ENCODE measurements around the gene PTPN23. TPM values are rescaled to one million over a fixed set of nuclear protein-coding genes. Genes with fewer than 3 reads are reported as not detected.
"Not testable (repeated sequence)": the region's sequence is repeated elsewhere in the genome, so short reads cannot be mapped to it uniquely, and the experiment has no call there.

Gene PTPN23
- total and polyA plus RNA-seq, 2 donors: 4.3 to 17.3 TPM

GRCh38 chr3:47440131-47440530, 59.3 kb downstream of the PTPN23 start:
- Histone ChIP-seq H3K36me3 (ENCODE audit: control insufficient read depth in 2 of 2, insufficient read depth in 2 of 2, low read length in 1 of 2) (peaks cover 27 to 50% of the 10 kb centered on the region in 2 donors), H3K9me3 (ENCODE audit: control insufficient read depth in 2 of 2, insufficient read depth in 1 of 2, low read length in 1 of 2) (no peaks in the 10 kb centered on the region), H3K27me3 (ENCODE audit: control insufficient read depth in 2 of 2, insufficient read depth in 1 of 2, low read length in 1 of 2) (no peaks in the 10 kb centered on the region), H3K4me1 (ENCODE audit: control insufficient read depth in 2 of 2, insufficient read depth in 2 of 2, low read length in 2 of 2) (peaks cover 0 to 10% of the 10 kb centered on the region in 2 donors), H3K4me3 (ENCODE audit: low read length in 2 of 2) (no peak overlapping the region), H3K27ac (ENCODE audit: low read depth in 1 of 2, low read length in 1 of 2) (no peak overlapping the region)
- no peak for DNase-seq (ENCODE audit: low read depth in 6 of 9, low spot score in 9 of 9)

- peaks cover 0 to 13% of the 10 kb centered on the region in 2 donors for H3K9me3 ChIP-seq (ENCODE audit: control insufficient read depth in 2 of 2, insufficient read depth in 1 of 2, low read length in 1 of 2)
- H3K4me3 ChIP-seq (ENCODE audit: low read length in 2 of 2): no peak overlapping the region
- H3K27me3 ChIP-seq (ENCODE audit: control insufficient read depth in 2 of 2, insufficient read depth in 1 of 2, low read length in 1 of 2): no peaks in the 10 kb centered on the region
- WGBS: 97% methylated on average over 4 of the region's 4 CpGs
- peaks cover 27 to 45% of the 10 kb centered on the region in 2 donors for H3K36me3 ChIP-seq (ENCODE audit: control insufficient read depth in 2 of 2, insufficient read depth in 2 of 2, low read length in 1 of 2)
- no peak overlapping the region for H3K27ac ChIP-seq (ENCODE audit: low read depth in 1 of 2, low read length in 1 of 2)
- no peak for DNase-seq (ENCODE audit: low read depth in 6 of 9, low spot score in 9 of 9)
- H3K4me1 ChIP-seq (ENCODE audit: control insufficient read depth in 2 of 2, insufficient read depth in 2 of 2, low read length in 2 of 2): peaks cover 0 to 10% of the 10 kb centered on the region in 2 donors
Observed at GRCh38 chr3:47441796-47442551, 61.2 kb downstream of the PTPN23 start.

- WGBS: 95% methylated on average over 5 of the region's 5 CpGs
- Histone ChIP-seq H3K27me3 (ENCODE audit: control insufficient read depth in 2 of 2, insufficient read depth in 1 of 2, low read length in 1 of 2) (no peaks in the 10 kb centered on the region), H3K4me1 (ENCODE audit: control insufficient read depth in 2 of 2, insufficient read depth in 2 of 2, low read length in 2 of 2) (peaks cover 0 to 10% of the 10 kb centered on the region in 2 donors), H3K4me3 (ENCODE audit: low read length in 2 of 2) (no peak overlapping the region), H3K27ac (ENCODE audit: low read depth in 1 of 2, low read length in 1 of 2) (peak overlapping the region; percentile 38 to 76), H3K36me3 (ENCODE audit: control insufficient read depth in 2 of 2, insufficient read depth in 2 of 2, low read length in 1 of 2) (peaks cover 27 to 34% of the 10 kb centered on the region in 2 donors), H3K9me3 (ENCODE audit: control insufficient read depth in 2 of 2, insufficient read depth in 1 of 2, low read length in 1 of 2) (peaks cover 0 to 19% of the 10 kb centered on the region in 2 donors)
- no peak for DNase-seq (ENCODE audit: low read depth in 6 of 9, low spot score in 9 of 9)
Observed at GRCh38 chr3:47443611-47443995, 62.8 kb downstream of the PTPN23 start.

- peaks cover 26 to 33% of the 10 kb centered on the region in 2 donors for H3K36me3 ChIP-seq (ENCODE audit: control insufficient read depth in 2 of 2, insufficient read depth in 2 of 2, low read length in 1 of 2)
- peak overlapping the region in 1 of 2 donors; percentile 5 for H3K27ac ChIP-seq (ENCODE audit: low read depth in 1 of 2, low read length in 1 of 2)
- peaks cover 0 to 19% of the 10 kb centered on the region in 2 donors for H3K9me3 ChIP-seq (ENCODE audit: control insufficient read depth in 2 of 2, insufficient read depth in 1 of 2, low read length in 1 of 2)
- no peak overlapping the region for H3K4me3 ChIP-seq (ENCODE audit: low read length in 2 of 2)
- peak in 2 of 9 donors; percentile 6 to 15 for DNase-seq (ENCODE audit: low read depth in 6 of 9, low spot score in 9 of 9)
- no peaks in the 10 kb centered on the region for H3K27me3 ChIP-seq (ENCODE audit: control insufficient read depth in 2 of 2, insufficient read depth in 1 of 2, low read length in 1 of 2)
- H3K4me1 ChIP-seq (ENCODE audit: control insufficient read depth in 2 of 2, insufficient read depth in 2 of 2, low read length in 2 of 2): peaks cover 0 to 10% of the 10 kb centered on the region in 2 donors
- WGBS: 97% methylated on average over 5 of the region's 5 CpGs
Observed at GRCh38 chr3:47444103-47444502, 63.3 kb downstream of the PTPN23 start.

GRCh38 chr3:47452453-47453215, 71.8 kb downstream of the PTPN23 start:
- Histone ChIP-seq H3K36me3 (ENCODE audit: control insufficient read depth in 2 of 2, insufficient read depth in 2 of 2, low read length in 1 of 2) (no peaks in the 10 kb centered on the region), H3K4me3 (ENCODE audit: low read length in 2 of 2) (no peak overlapping the region), H3K9me3 (ENCODE audit: control insufficient read depth in 2 of 2, insufficient read depth in 1 of 2, low read length in 1 of 2) (no peaks in the 10 kb centered on the region), H3K4me1 (ENCODE audit: control insufficient read depth in 2 of 2, insufficient read depth in 2 of 2, low read length in 2 of 2) (no peaks in the 10 kb centered on the region), H3K27me3 (ENCODE audit: control insufficient read depth in 2 of 2, insufficient read depth in 1 of 2, low read length in 1 of 2) (no peaks in the 10 kb centered on the region), H3K27ac (ENCODE audit: low read depth in 1 of 2, low read length in 1 of 2) (no peak overlapping the region)
- WGBS: 97% methylated on average over 4 of the region's 4 CpGs
- DNase-seq (ENCODE audit: low read depth in 6 of 9, low spot score in 9 of 9): no peak

GRCh38 chr3:47455806-47456452, 75.1 kb downstream of the PTPN23 start:
- Histone ChIP-seq H3K27me3 (ENCODE audit: control insufficient read depth in 2 of 2, insufficient read depth in 1 of 2, low read length in 1 of 2) (no peaks in the 10 kb centered on the region), H3K4me3 (ENCODE audit: low read length in 2 of 2) (no peak overlapping the region), H3K36me3 (ENCODE audit: control insufficient read depth in 2 of 2, insufficient read depth in 2 of 2, low read length in 1 of 2) (no peaks in the 10 kb centered on the region), H3K9me3 (ENCODE audit: control insufficient read depth in 2 of 2, insufficient read depth in 1 of 2, low read length in 1 of 2) (peaks cover 0 to 13% of the 10 kb centered on the region in 2 donors), H3K27ac (ENCODE audit: low read depth in 1 of 2, low read length in 1 of 2) (no peak overlapping the region), H3K4me1 (ENCODE audit: control insufficient read depth in 2 of 2, insufficient read depth in 2 of 2, low read length in 2 of 2) (no peaks in the 10 kb centered on the region)
- DNase-seq (ENCODE audit: low read depth in 6 of 9, low spot score in 9 of 9): no peak
- WGBS: 96% methylated on average over 3 of the region's 3 CpGs

- no peak overlapping the region for H3K27ac ChIP-seq (ENCODE audit: low read depth in 1 of 2, low read length in 1 of 2)
- DNase-seq (ENCODE audit: low read depth in 6 of 9, low spot score in 9 of 9): no peak
Observed at GRCh38 chr3:47456984-47457383, 76.2 kb downstream of the PTPN23 start.

GRCh38 chr3:47459534-47460085, 78.8 kb downstream of the PTPN23 start:
- not testable (repeated sequence) for H3K36me3 ChIP-seq (ENCODE audit: control insufficient read depth in 2 of 2, insufficient read depth in 2 of 2, low read length in 1 of 2); H3K27me3 ChIP-seq (ENCODE audit: control insufficient read depth in 2 of 2, insufficient read depth in 1 of 2, low read length in 1 of 2); H3K4me1 ChIP-seq (ENCODE audit: control insufficient read depth in 2 of 2, insufficient read depth in 2 of 2, low read length in 2 of 2); H3K4me3 ChIP-seq (ENCODE audit: low read length in 2 of 2); H3K27ac ChIP-seq (ENCODE audit: low read depth in 1 of 2, low read length in 1 of 2); DNase-seq (ENCODE audit: low read depth in 6 of 9, low spot score in 9 of 9)
- H3K9me3 ChIP-seq (ENCODE audit: control insufficient read depth in 2 of 2, insufficient read depth in 1 of 2, low read length in 1 of 2): peaks cover 0 to 13% of the 10 kb centered on the region in 2 donors
- 90% methylated on average over 9 of the region's 9 CpGs for WGBS

More at GRCh38 chr3:47456984-47457383, 76.2 kb downstream of the PTPN23 start:
- H3K36me3 ChIP-seq (ENCODE audit: control insufficient read depth in 2 of 2, insufficient read depth in 2 of 2, low read length in 1 of 2): no peaks in the 10 kb centered on the region
- no peaks in the 10 kb centered on the region for H3K27me3 ChIP-seq (ENCODE audit: control insufficient read depth in 2 of 2, insufficient read depth in 1 of 2, low read length in 1 of 2)
- peaks cover 0 to 13% of the 10 kb centered on the region in 2 donors for H3K9me3 ChIP-seq (ENCODE audit: control insufficient read depth in 2 of 2, insufficient read depth in 1 of 2, low read length in 1 of 2)
- no peak overlapping the region for H3K4me3 ChIP-seq (ENCODE audit: low read length in 2 of 2)
- H3K4me1 ChIP-seq (ENCODE audit: control insufficient read depth in 2 of 2, insufficient read depth in 2 of 2, low read length in 2 of 2): no peaks in the 10 kb centered on the region

Measured in thymus (tissue), 11 donors.